NCI-H2107 treated with DMSO at 0.1 percent for 48 hours (cell line): Measurements from ENCODE around the gene PGLYRP4.

ENCODE experiments used
- DNase-seq: peaks from one replicate; lab custom pipeline; 2025; ENCODE audit not compliant: unreplicated experiment; lab: John Stamatoyannopoulos, UW

PGLYRP4 gene

GRCh38 chr1:153348511-153349362 lies at the start of gene PGLYRP4:
Gene PGLYRP4, minus strand, starts transcription at chr1:153348841. Its CDS starts 909 bp downstream, at chr1:153347932.
- no peak for DNase-seq

GRCh38 chr1:153397924-153398651 lies 49.4 kb upstream of the PGLYRP4 start:
- DNase-seq = no peak

- no peak for DNase-seq
Observed at GRCh38 chr1:153397051-153397923, 48.6 kb upstream of the PGLYRP4 start.

GRCh38 chr1:153396461-153396860 lies 47.8 kb upstream of the PGLYRP4 start:
- no peak for DNase-seq

- DNase-seq = no peak
Observed at GRCh38 chr1:153395776-153396175, 47.1 kb upstream of the PGLYRP4 start.

GRCh38 chr1:153395136-153395685 lies 46.6 kb upstream of the PGLYRP4 start:
- no peak for DNase-seq

- no peak for DNase-seq
Observed at GRCh38 chr1:153394391-153394790, 45.8 kb upstream of the PGLYRP4 start.

- DNase-seq = no peak
Observed at GRCh38 chr1:153393926-153394325, 45.3 kb upstream of the PGLYRP4 start.

GRCh38 chr1:153392822-153393221 lies 44.2 kb upstream of the PGLYRP4 start:
- no peak for DNase-seq

GRCh38 chr1:153392258-153392657 lies 43.6 kb upstream of the PGLYRP4 start:
- DNase-seq = no peak

GRCh38 chr1:153390938-153391710 lies 42.5 kb upstream of the PGLYRP4 start, which contains the start of gene S100A8:
Gene S100A8, minus strand, starts transcription at chr1:153391073. Its CDS starts 538 bp downstream, at chr1:153390535.
- peak; percentile 59 for DNase-seq

GRCh38 chr1:153389973-153390879 lies 41.6 kb upstream of the PGLYRP4 start:
- DNase-seq = no peak

- DNase-seq = no peak
Observed at GRCh38 chr1:153389401-153389800, 40.8 kb upstream of the PGLYRP4 start.

- DNase-seq = no peak
Observed at GRCh38 chr1:153387785-153388184, 39.1 kb upstream of the PGLYRP4 start.

GRCh38 chr1:153387001-153387400 lies 38.4 kb upstream of the PGLYRP4 start:
- no peak for DNase-seq

- no peak for DNase-seq
Observed at GRCh38 chr1:153386500-153386901, 37.9 kb upstream of the PGLYRP4 start.

GRCh38 chr1:153384958-153385580 lies 36.4 kb upstream of the PGLYRP4 start:
- no peak for DNase-seq

GRCh38 chr1:153380711-153381110 lies 32.1 kb upstream of the PGLYRP4 start:
- no peak for DNase-seq

GRCh38 chr1:153379591-153379990 lies 30.9 kb upstream of the PGLYRP4 start:
- no peak for DNase-seq
